HG03039 (cell line): ENCODE data around the gene SOD2.
"Not testable (repeated sequence)": the region's sequence is repeated elsewhere in the genome, so short reads cannot be mapped to it uniquely, and the experiment has no call there.

Source experiments
- ATAC-seq: cut with Tn5 transposase; IDR thresholded peaks from one replicate; pipeline ENCODE4 v1.9.1; 2021; ENCODE audit warnings: mild to moderate bottlenecking, moderate library complexity; ENCODE audit not compliant: unreplicated experiment

The SOD2 gene

GRCh38 chr6:159684013-159684304 is 9.1 kb downstream of the SOD2 start:
- ATAC-seq: no peak

GRCh38 chr6:159682810-159683209 is 10.2 kb downstream of the SOD2 start:
- no peak for ATAC-seq

- no peak for ATAC-seq
These were observed 10.7 kb downstream of the SOD2 start for GRCh38 chr6:159682295-159682694.

- no peak for ATAC-seq
These were observed 11.7 kb downstream of the SOD2 start for GRCh38 chr6:159681191-159681880.

GRCh38 chr6:159680104-159680503 is 12.9 kb downstream of the SOD2 start:
- ATAC-seq: no peak

DNA sequence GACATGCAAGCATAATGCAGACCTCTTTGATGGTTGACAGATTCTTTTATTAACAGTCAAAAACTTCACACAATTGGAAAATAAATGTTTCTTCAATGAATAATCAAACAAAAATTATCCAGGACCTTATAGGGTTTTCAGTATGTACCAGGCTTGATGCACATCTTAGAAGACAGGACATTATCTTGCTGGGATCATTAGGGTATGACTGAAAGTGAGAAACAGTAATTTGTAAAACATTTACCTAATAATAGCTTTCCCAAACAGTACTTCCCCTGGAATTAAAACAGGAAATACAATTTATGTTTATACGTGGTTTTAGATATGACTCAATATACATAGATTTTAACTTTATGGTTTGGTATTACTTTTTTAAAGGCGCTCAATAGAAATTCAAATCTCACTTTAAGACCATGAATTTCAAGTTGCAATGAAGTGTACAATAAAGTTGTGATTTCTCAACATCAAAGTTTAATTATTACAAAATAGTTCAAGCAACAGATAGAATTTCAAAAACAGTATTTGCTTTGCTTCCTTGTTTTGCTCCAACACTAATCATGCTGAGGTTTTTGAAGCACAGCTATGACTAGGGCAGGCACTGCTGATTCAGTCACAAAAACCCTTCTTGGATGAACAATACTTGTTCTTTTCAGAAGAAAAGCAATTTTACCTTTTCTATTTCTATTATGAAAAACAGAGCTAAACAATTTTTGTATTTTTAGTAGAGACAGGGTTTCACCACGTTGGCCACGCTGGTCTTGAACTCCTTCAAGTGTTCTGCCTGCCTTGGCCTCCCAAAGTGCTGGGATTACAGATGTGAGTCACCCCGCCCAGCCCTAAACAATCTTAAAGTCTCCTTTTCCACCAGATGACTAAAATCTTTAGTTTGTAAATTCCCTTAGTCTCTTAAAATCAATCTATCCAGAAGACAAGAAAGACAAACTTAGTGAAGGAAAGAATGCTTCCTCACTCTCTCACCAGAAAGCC is 13.7 kb downstream of the SOD2 start:
- ATAC-seq: no peak

GRCh38 chr6:159678574-159678973 is 14.5 kb downstream of the SOD2 start:
- ATAC-seq: no peak

- no peak for ATAC-seq
These were observed 15.4 kb downstream of the SOD2 start for GRCh38 chr6:159677506-159678165.

DNA sequence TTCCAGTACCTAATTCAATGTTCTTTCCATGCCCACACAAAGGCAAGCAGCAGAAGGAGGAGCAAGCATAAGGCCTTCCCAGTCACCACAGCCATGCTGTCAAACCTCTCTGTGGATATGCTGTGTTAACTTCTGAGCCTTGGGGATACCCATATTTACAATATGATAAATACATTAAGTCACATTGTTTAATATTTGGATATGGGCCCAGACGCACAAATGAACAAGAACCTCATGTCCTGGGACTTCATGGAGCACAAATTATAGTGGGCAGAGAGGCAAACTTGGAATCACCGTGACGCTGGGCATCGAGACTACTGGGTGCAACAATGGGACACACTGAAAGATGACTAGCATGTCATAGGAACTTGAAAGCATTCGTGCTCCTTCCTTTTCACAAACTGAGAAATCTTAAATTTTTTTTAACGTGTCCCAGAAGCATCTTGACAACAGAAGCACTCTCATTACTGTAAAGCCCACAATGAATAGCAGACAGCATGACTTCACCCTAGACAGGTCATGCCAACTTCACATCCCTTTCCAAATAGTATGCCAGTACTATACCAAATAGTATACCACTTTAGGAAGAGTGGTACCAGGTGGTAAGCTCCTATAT is 16.0 kb downstream of the SOD2 start:
- no peak for ATAC-seq

- ATAC-seq: not testable (repeated sequence)
These were observed 16.8 kb downstream of the SOD2 start for GRCh38 chr6:159676236-159676635.

DNA sequence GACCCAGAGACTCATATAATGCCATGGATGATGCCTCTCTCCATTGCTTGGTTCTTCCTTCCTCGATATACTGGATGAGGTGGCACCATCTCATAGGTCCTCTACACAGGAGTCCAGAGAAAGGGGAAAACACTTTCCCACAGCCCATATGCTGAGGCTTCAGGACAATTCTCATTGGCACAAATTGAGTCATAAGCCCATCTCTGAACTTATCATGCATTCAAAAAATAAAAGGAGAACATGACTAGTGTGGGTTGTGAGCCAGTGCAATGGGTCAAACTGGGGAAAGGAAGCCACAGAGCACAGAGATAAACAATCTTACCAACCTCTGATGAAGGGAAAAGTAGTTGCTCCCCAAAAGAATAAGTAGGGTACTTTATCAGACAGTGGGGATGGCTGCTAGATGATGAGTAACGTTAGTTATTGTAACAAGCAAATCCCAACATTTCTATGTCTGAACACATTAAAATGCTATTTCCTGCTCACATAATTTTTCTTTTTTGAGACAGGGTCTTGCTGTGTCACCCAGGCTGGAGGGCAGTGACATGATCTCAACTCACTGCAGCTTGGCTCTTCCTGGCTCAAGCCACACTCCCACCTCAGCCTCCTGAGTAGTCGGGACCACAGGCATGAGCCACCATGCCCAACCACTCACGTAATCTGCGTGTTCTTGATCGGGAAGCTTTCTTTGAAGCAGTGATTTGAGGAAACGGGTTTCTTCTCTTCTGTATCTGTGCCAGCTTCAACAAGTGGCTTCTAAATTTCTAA is 27.0 kb downstream of the SOD2 start:
- ATAC-seq: no peak

DNA sequence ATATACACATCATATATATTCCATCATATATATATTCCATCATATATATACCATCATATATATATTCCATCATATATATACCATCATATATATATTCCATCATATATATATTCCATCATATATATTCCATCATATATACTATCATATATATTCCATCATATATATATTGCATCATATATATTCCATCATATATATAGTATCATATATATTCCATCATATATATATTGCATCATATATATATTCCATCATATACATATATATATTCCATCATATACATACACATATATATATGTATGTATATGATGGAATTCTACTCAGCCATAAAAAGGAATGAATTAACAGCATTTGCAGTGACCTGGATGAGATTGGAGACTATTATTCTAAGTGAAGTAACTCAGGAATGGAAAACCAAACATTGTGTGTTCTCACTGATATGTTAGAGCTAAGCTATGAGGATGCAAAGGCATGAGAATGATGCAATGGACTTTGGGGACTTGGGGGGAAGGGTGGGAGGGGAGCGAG is 29.6 kb downstream of the SOD2 start:
- ATAC-seq: not testable (repeated sequence)

DNA sequence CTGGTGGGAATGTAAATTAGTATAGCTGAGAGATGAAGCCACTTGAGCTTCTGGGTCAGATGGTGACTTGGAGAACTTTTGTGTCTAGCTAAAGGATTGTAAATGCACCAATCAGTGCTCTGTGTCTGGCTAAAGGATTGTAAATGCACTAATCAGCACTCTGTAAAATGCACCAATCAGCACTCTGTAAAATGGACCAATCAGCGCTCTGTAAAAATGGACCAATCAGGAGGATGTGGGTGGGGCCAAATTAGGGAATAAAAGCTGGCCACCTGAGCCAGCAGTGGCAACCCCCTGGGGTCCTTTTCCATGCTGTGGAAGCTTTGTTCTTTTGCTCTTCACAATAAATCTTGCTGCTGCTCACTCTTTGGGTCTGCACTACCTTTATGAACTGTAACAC is 31.1 kb downstream of the SOD2 start:
- not testable (repeated sequence) for ATAC-seq

DNA sequence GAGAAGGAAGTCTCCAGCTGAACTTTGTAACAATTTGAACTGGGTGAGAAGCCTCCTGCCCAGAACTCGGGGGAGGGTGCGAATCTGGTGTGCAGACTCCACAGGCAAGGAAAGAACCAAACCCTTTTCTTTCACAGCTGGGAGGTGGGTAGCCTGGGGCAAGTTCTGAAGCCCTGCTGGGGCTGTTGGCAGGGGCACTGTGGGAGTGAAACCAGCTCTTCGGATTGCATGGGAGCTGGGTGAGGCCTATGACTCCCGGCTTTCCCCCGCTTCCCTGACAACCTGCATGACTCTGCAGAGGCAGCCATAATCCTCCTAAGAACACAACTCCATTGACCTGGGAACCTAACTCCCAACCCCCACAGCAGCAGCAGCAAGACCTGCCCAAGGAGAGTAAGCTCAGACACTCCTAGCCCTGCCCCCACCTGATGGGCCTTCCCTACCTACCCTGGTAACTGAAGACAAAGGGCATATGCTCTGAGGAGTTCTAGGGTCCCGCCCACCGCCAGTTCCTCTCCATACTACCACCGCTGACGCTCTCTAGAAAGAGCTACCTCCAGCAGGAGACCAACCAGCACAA is 37.5 kb downstream of the SOD2 start:
- ATAC-seq: no peak

- ATAC-seq: no peak
These were observed 38.5 kb downstream of the SOD2 start for GRCh38 chr6:159654483-159655098.

- no peak for ATAC-seq
These were observed 42.7 kb downstream of the SOD2 start for GRCh38 chr6:159650314-159650713.

- no peak for ATAC-seq
These were observed 43.6 kb downstream of the SOD2 start for GRCh38 chr6:159649441-159649840.

GRCh38 chr6:159646733-159647132 is 46.3 kb downstream of the SOD2 start:
- ATAC-seq: no peak

GRCh38 chr6:159646116-159646515 is 46.9 kb downstream of the SOD2 start:
- no peak for ATAC-seq
